HEK293T (cell line): ENCODE data around the gene FCN1.

Source experiments
- CTCF ChIA-PET: fragments of 350-600 bp; formaldehyde crosslinking; extraction: SDS; loops from one replicate; lab custom pipeline; 2021; ENCODE audit warnings: antibody characterized with exemption, inconsistent platforms; lab: Yijun Ruan, JAX
- POLR2A ChIA-PET: fragments of 350-600 bp; formaldehyde crosslinking; extraction: SDS; loops from one replicate; lab custom pipeline; 2020; ENCODE audit warnings: antibody characterized with exemption, inconsistent platforms; lab: Yijun Ruan, JAX
- DNase-seq: peaks from one replicate; pipeline ENCODE4 v3.0.0; 2012; ENCODE audit warnings: mixed read lengths; ENCODE audit errors: extremely low spot score
- ARNT ChIP-seq: fragments of 450-650 bp; IDR thresholded peaks from 2 replicates; pipeline ENCODE4 v1.6.1; 2017; ENCODE audit warnings: mild to moderate bottlenecking
- BHLHE40 ChIP-seq: fragments of 450-650 bp; IDR thresholded peaks from 2 replicates; pipeline ENCODE4 v1.6.1; 2016; ENCODE audit warnings: mild to moderate bottlenecking, moderate library complexity, borderline replicate concordance
- CTBP1 ChIP-seq: fragments of 450-650 bp; IDR thresholded peaks from 2 replicates; pipeline ENCODE4 v1.6.1; 2016; ENCODE audit warnings: borderline replicate concordance
- ELF4 ChIP-seq: fragments of 450-650 bp; IDR thresholded peaks from 2 replicates; pipeline ENCODE4 v1.6.1; 2017; ENCODE audit warnings: antibody characterized with exemption
- FOXA1 ChIP-seq: fragments of 450-650 bp; IDR thresholded peaks from 2 replicates; pipeline ENCODE4 v1.6.1; 2016; ENCODE audit warnings: mild to moderate bottlenecking
- FOXK2 ChIP-seq: fragments of 450-650 bp; IDR thresholded peaks from 2 replicates; pipeline ENCODE4 v1.6.1; 2016; ENCODE audit warnings: mild to moderate bottlenecking
- FOXM1 ChIP-seq: fragments of 450-650 bp; IDR thresholded peaks from 2 replicates; pipeline ENCODE4 v1.6.1; 2017; ENCODE audit warnings: mild to moderate bottlenecking, borderline replicate concordance
- HDGF ChIP-seq: fragments of 450-650 bp; IDR thresholded peaks from 2 replicates; pipeline ENCODE4 v1.6.1; 2017; ENCODE audit warnings: antibody characterized with exemption, borderline replicate concordance
- L3MBTL2 ChIP-seq: fragments of 450-650 bp; conservative IDR thresholded peaks from 2 replicates; pipeline ENCODE4 v1.6.1; 2016; ENCODE audit warnings: mild to moderate bottlenecking
- LEF1 ChIP-seq: fragments of 450-650 bp; IDR thresholded peaks from 2 replicates; pipeline ENCODE4 v1.6.1; 2017; ENCODE audit warnings: mild to moderate bottlenecking, borderline replicate concordance
- NFRKB ChIP-seq: fragments of 450-650 bp; IDR thresholded peaks from 2 replicates; pipeline ENCODE4 v1.6.1; 2016; ENCODE audit warnings: mild to moderate bottlenecking, moderate library complexity
- SP1 ChIP-seq: fragments of 450-650 bp; IDR thresholded peaks from 2 replicates; pipeline ENCODE4 v1.6.1; 2017
- SUZ12 ChIP-seq: fragments of 450-650 bp; IDR thresholded peaks from 2 replicates; pipeline ENCODE4 v1.6.1; 2016; ENCODE audit warnings: mild to moderate bottlenecking
- TARDBP ChIP-seq: fragments of 450-650 bp; IDR thresholded peaks from 2 replicates; pipeline ENCODE4 v1.6.1; 2016
- ZNF384 ChIP-seq: fragments of 450-650 bp; IDR thresholded peaks from 2 replicates; pipeline ENCODE4 v1.6.1; 2016
- TF ChIP-seq, protein P1 (sequence below): fragments of 450-650 bp; IDR thresholded peaks from 2 replicates; pipeline ENCODE4 v1.6.1; 2016

FCN1 gene

DNA sequence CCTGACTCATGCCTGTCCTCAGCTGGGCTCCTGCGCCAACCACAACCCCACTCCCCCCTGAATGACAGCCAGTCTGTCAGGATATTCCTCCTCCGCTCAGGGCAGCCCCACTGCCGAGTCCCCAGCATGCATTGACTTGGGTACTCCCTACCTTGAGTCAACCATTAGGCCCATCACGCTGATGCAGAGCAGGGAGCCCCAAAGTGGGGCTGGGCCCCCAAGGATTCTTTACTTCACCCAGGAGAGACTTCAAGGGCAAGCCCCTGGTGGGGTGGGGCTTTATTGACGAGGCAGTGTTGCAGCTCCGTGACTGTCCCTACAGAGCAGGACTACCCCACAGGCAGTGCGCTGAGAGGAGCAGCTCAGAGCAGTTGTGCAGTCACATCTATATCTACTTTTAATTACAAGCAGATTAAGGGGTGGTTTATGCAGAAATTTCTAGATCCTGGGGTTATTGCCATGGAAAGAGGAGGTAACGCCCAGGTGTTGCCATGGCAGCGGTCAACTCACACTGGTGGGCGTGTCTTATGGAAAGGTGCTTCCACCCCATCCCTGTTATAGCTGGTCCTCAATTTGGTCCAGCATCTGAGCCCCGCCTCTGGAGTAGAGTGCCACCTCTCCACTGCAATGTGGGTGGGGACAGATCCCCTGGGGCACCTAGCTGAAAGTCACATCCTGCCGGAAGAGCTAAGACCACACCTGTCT is 32.1 kb upstream of the FCN1 start:
- DNase-seq = no peak
- TF ChIP-seq SP1 (no peak), FOXA1 (no peak)
- ChIA-PET POLR2A (no interaction called here), CTCF (no interaction called here)

DNA sequence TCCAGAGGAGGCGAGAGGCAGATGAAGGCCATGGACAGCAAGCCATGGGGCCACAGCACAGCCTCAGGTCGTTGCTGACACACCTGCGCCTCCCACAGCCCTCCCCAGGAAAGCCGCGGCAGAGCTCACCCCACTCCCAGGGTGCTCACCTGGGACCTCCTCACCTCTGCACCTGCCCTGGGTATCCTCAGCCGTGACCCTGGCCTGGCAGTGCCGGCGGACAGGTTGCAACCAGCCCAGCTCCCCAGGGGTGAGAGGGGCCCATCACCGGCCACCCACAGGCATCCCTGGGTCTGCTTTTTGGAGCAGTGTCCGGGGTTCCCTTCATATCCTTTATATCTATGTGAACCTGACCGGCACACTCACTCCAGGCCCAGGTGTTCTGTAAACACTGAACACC is 30.4 kb upstream of the FCN1 start:
- TF ChIP-seq ARNT = no peak
- no peak for TF ChIP-seq L3MBTL2
- TF ChIP-seq LEF1 = no peak
- no peak for TF ChIP-seq TARDBP
- TF ChIP-seq HDGF = no peak
- TF ChIP-seq, protein P1, sequence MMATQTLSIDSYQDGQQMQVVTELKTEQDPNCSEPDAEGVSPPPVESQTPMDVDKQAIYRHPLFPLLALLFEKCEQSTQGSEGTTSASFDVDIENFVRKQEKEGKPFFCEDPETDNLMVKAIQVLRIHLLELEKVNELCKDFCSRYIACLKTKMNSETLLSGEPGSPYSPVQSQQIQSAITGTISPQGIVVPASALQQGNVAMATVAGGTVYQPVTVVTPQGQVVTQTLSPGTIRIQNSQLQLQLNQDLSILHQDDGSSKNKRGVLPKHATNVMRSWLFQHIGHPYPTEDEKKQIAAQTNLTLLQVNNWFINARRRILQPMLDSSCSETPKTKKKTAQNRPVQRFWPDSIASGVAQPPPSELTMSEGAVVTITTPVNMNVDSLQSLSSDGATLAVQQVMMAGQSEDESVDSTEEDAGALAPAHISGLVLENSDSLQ = no peak
- TF ChIP-seq CTBP1 = no peak
- DNase-seq = no peak
- CTCF ChIA-PET = no interaction called here
- POLR2A ChIA-PET = no interaction called here

DNA sequence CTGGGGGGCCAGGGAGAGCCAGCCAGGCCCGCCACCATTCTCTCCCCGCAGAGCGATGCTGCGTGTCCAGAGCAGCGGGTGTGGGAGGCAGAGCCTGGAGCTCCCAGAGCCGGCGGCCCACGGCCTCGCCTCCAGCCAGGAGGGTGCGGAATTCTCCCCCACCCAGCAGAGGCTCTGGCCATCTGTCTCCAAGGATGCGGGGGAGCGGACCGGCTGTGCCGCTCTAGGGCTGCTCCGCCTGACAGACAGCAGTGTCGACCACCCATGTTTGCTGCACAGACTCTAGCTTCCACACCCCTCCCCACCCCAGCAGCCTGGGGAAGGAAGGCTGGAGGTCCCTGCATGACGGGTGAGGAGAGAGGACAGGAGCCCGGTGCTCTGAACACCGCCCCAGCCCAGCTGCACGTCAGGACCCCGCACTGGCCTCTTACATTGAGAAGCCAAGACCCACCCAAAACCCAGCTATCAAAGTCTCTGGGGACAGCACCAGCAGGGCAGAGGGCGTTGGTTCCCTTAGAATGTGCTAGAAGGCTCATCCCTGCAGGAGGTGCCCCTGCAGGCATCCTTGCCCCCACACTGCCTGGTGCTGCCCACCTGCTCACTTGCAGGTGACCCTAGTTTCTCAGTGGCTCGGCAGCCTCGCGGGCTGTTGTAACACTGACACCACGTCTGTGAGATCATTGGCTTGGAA is 29.7 kb upstream of the FCN1 start:
- no peak for TF ChIP-seq ARNT
- no peak for TF ChIP-seq FOXA1
- TF ChIP-seq FOXM1 = no peak
- TF ChIP-seq BHLHE40 = no peak
- no peak for TF ChIP-seq NFRKB
- no peak for TF ChIP-seq SP1
- no peak for TF ChIP-seq HDGF
- TF ChIP-seq ELF4 = no peak
- no peak for TF ChIP-seq L3MBTL2
- TF ChIP-seq ZNF384 = no peak
- TF ChIP-seq LEF1 = no peak
- TF ChIP-seq TARDBP = no peak
- TF ChIP-seq FOXK2 = no peak
- TF ChIP-seq SUZ12 = no peak
- no peak for TF ChIP-seq CTBP1
- TF ChIP-seq, protein P1 = no peak
- CTCF ChIA-PET = no interaction called here

DNA sequence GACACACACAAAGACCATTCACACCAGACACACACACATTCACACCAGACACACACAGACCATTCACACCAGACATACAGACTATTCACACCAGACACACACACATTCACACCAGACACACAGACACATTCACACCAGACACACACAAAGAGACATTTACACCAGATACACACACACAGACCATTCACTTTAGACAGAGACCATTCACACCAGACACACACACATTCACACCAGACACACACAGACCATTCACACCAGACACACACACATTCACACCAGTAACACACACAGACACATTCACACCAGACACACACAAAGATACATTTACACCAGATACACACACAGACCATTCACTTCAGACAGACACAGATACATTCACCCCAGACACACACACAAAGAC is 29.0 kb upstream of the FCN1 start:
- DNase-seq = no peak
- ChIA-PET POLR2A (no interaction called here), CTCF (no interaction called here)
- no peak for TF ChIP-seq FOXK2
- no peak for TF ChIP-seq FOXM1
- no peak for TF ChIP-seq ELF4
- no peak for TF ChIP-seq TARDBP
- TF ChIP-seq L3MBTL2 = no peak
- no peak for TF ChIP-seq BHLHE40
- no peak for TF ChIP-seq HDGF
- no peak for TF ChIP-seq SUZ12
- no peak for TF ChIP-seq ARNT
- TF ChIP-seq SP1 = no peak
- TF ChIP-seq, protein P1 = no peak
- TF ChIP-seq NFRKB = no peak
- TF ChIP-seq LEF1 = no peak
- TF ChIP-seq FOXA1 = no peak
- no peak for TF ChIP-seq CTBP1
- no peak for TF ChIP-seq ZNF384

More for the DNA sequence above, 29.7 kb upstream of the FCN1 start:
- no peak for DNase-seq
- POLR2A ChIA-PET = no interaction called here

DNA sequence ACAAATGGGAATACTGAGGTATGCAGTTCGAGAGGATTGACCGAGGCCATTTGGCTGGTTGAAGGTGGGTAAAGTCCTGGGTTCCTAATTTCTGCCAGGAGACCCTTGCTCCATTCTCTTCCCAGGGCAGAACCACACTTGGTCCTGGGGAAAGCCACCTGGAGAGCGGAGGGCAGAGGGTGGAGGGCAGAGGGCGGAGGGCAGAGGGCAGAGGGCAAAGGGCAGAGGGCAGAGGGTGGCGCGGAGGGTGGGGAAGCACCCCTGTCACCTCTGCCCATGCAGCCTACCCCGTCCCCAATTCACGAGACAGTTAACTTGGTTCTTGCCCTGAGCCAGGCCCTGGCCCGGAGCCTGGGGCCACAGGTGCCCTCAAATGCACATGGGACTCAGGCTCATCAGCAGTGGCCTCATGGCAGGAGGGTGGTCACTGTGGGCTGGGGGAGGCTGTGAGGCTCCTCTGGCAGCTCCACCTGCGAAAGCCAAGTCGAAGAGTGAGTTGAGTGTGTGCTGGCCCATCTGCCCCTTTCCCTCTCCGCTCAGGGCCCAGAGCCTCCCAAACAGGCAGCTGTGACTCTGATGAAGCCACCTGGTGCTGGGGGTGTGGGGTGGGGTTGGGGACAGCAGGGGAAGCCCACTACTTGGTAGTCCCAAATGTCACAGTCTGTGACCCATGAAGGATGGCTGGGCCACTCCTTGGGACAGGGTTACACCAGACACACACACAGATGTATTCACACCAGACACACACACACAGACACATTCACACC is 28.0 kb upstream of the FCN1 start:
- POLR2A ChIA-PET = no interaction called here
- CTCF ChIA-PET = no interaction called here
- DNase-seq = no peak
- no peak for TF ChIP-seq NFRKB
- TF ChIP-seq L3MBTL2 = no peak
- no peak for TF ChIP-seq FOXA1
- TF ChIP-seq CTBP1 = no peak
- no peak for TF ChIP-seq SP1
- TF ChIP-seq ELF4 = no peak
- no peak for TF ChIP-seq SUZ12
- no peak for TF ChIP-seq BHLHE40
- no peak for TF ChIP-seq ARNT
- no peak for TF ChIP-seq FOXK2
- no peak for TF ChIP-seq LEF1

DNA sequence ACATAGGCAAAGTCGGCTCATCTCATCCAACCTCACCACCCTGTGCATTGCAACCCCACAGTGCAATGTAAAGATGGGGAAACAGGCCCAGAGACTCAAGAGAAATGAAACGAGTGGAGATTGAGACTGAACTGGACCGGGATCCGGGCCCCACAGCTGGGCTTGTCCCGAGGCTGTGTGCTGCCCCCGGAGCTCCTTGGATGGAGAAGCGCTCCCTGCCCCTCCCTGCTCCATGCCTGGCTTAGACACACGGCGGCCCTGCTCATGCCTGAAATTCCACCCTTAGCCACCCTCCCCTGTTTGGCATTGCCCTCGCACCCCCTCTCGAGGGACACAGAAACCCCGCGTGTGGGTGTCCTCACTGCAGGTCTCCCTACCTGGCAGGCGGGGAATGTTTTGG is 27.2 kb upstream of the FCN1 start:
- TF ChIP-seq L3MBTL2 (no peak), FOXM1 (no peak), FOXA1 (no peak), ELF4 (no peak), ARNT (no peak), CTBP1 (no peak), LEF1 (no peak), NFRKB (no peak), SP1 (no peak), FOXK2 (no peak), BHLHE40 (no peak)
- CTCF ChIA-PET = no interaction called here
- no peak for DNase-seq
- POLR2A ChIA-PET = no interaction called here
